ENCODE measurements around the gene FSTL1.
A peak's percentile ranks its signal among the peaks of the same experiment; 100 is the strongest.

Gene FSTL1

GRCh38 chr3:120438216-120438615 is 12.6 kb downstream of the FSTL1 start:
- DNase-seq, result no peak

- no peak for DNase-seq
Measured at GRCh38 chr3:120437559-120437958, 13.2 kb downstream of the FSTL1 start.

- DNase-seq, result no peak
Measured at GRCh38 chr3:120436523-120437050, 14.2 kb downstream of the FSTL1 start.

DNA sequence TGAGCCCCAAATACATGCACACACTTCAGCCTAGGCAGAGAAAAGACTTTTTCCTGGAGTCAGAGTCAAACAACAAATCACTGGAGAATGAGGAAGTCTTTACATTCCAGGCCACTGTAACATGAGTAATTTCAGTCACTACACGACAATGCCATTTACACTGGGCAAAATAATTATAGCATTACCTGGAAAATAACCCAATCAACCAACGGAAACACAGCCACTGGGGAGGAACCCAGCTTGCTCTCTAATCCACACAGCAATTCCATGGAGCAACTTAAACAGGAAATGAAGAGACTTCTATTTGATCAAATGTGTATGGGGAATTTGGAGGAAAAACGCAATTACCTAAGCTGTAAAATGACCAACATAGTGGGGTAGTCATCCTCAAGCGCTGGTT is 15.2 kb downstream of the FSTL1 start:
- DNase-seq, result no peak

DNA sequence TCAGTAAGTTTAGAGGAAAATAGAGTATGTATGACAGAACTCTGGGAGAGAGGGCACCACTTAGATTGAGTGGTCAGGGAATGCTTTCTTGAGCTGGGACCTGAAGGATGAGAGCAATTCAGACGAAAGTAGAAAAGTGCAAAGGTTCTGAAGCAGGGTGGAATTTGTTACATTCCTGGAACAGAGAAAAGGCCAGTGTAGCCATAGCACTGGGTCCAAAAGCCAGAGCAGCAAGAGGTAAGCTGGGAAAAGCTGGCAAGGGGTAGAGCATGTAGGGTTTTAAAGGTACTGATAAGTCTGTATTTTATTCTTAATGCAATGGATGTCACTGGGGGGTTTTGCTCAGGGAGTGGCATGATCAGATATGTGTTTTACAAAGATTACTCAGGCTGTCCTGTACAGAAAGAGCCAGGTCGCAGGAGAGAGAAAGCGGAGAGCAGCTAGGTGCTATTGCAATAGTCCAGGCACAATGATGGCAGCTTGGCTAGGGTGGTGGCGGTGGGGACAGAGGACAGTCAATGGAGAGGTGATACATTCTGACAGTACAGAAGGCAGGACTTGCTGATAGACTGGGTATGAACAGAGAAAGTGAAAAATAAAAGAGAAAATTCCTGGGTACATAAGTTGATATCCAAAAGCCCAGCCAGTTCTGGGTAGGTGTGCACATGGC is 17.0 kb downstream of the FSTL1 start:
- DNase-seq, result no peak

DNA sequence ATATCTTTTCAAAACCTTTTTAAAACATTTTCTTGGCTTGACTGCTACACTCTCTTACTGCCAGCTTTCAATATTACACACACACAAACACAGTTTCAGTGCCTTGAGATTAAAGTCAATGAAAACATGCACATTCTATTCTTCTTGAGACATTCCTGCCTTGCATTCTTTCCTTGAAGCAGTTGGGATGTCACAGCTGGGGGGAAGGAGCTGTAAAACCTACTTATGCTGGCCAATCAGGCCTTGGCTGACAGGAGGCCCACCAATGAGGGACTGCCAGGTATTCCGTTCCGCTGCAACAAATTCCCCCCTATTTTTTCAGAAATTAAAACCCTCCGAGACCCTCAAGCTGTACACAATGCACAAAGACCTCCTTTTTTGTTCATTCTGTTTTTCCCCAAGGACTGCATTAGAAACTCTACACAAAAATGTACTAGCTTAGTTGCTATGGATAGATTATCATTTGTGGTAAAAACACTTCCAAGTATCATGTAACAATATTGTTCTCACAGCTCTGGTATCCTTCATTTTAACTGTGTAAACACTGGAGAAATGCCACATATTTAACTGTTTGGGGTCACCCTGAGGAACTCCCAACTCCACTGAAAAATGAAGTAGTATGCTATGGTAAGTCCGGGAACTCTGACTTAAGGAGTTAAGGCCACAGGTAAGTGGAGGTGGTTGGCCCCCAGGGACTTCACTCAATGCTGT is 18.5 kb downstream of the FSTL1 start:
- no peak for DNase-seq

GRCh38 chr3:120429921-120430361 is 20.9 kb downstream of the FSTL1 start:
- DNase-seq, result no peak

- no peak for DNase-seq
Measured at GRCh38 chr3:120428924-120429323, 21.9 kb downstream of the FSTL1 start.

- no peak for DNase-seq
Measured at GRCh38 chr3:120427201-120427600, 23.6 kb downstream of the FSTL1 start.

DNA sequence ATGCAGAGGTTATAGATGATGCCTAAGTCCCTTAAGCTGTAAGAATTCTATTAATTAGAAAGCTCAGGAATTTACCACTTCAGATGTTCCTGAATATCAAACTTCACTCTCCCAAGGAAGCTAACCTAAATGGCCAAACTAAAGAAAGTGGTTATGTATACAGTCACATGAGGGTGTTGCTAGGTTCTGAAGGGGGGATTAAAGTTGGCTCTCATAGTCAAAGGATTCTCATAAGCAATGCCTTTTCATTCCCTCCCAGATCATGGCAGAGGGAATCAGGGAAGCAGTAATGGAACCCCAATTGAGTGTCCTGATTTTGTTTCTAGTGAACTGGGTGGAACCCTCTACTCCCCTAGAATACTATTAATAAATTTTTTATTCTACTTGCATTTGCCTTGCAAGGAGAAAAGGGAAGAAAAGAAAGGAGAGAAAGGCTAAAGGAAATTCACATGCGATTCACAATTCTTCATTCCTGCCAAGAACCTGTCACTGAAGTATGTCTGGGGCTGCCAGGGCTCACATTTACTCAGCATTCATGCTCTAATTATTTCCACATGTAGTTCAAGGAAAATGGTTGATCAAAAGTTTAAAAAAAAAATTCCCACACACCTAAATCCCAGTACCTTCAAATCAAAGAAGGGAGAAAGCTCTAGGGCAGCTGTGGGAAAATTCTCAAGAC is 25.1 kb downstream of the FSTL1 start:
- no peak for DNase-seq

GRCh38 chr3:120424976-120425570 is 25.7 kb downstream of the FSTL1 start:
- DNase-seq, result no peak

DNA sequence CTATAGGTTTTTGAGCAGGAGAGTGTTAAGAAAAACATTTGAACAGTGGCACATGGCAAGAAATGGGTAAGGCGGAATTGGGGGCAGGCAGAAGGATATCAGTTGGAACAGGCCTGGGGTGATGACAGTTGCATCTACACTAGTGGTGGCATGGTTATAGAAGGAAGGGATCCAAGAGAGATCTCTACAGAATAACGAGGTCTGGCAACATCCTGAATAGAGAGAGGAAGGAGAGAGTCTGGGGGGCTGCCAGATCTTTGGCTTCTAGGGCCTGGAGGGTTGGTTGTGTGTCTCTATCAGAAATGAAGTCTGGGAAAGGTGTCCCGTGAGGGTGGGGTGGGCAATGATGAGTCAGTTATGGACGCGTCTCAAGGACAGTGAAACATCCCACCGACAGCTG is 26.3 kb downstream of the FSTL1 start:
- no peak for DNase-seq

DNA sequence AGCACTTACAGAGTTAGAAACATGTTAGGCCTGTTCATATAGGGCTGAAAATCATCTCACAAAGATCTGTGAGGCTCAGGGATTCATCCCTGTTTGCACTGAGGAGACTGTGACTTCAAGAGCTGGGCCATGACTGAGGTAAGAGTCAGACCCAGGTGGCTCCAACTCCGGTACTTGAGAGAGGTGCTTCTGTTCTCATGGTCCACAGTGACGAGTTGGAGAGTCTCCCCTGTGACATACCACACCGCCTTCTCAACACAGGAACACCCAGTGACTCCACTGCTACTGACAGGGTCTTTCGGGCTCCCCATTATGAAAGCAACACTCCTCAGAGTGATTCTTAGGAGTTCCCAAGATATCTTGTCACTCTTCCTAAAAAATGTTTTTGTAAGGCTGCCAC is 27.4 kb downstream of the FSTL1 start:
- DNase-seq, result no peak

DNA sequence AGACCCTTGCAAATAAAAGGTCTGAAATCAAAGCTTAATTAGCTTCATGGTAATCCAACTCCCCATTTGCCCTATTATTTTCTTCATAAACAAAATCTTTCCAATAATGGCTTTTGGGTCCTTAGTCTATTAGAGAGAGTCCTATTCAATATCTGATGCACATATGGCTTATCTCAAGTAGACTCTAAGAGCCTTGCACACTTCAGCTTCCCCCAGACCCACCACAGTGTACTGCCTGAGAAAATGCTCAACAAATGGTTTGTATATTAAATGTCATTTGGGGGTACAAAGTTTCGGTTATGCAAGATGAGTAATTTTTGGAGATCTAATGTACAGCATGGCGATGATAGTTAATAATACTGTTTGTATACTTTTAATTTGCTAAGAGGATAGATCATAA is 28.9 kb downstream of the FSTL1 start:
- DNase-seq, result no peak

- DNase-seq, result no peak
Measured at GRCh38 chr3:120420928-120421551, 29.8 kb downstream of the FSTL1 start.

GRCh38 chr3:120420360-120420759 is 30.4 kb downstream of the FSTL1 start:
- no peak for DNase-seq

DNA sequence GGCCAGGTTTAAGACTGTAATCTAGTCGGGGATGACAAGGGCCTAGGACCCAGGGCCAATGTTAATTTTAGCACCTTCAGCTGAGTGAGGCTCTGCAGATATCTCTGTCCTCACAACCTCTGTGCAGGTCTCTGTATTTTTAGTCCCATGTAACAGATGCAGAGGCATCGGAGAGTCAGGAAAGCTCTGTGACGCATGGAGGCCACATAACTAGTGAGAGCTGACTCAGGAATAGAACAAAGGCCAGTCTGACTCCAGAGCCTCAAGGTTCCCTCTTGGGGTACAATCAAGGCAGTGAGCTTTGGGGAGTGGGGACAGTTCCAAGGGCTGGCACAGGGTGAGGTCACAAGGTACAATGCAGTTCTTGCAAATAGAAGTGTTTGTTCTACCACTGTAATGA is 31.0 kb downstream of the FSTL1 start:
- DNase-seq, result no peak

GRCh38 chr3:120418866-120419490 is 31.8 kb downstream of the FSTL1 start:
- DNase-seq, result peak; percentile 50

- no peak for DNase-seq
Measured at GRCh38 chr3:120418446-120418845, 32.3 kb downstream of the FSTL1 start.

DNA sequence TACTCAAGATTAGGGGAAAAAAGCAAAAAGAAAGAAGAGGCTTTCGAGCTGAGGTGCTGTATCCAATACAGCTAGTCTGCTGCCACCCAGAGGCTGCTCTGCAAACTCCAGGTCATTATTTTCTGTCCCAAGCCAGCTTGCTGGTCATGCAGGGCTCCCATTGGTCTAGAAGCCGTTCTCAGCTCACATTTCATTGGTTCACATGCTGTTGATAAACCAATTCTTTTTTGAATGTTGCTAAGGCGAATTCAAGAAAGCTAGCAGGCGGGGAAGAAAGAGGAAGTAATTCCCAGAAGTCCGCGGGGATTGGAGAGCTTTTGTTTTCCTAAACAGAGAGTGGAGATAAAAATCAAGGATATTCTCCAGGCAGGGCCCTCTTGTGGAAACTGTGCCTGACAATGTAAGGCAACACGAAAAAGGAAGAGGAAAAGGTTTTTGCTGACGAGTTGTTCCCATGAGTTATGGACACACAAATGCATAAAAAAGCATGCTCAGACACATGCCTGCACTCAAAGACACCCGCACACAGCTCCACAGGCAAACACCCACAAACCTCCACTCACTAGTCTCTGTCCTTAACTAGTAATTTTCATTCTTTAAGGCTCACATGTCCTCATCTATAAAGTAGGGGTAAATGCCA is 33.4 kb downstream of the FSTL1 start:
- peak; percentile 94 for DNase-seq

- DNase-seq, result no peak
Measured at GRCh38 chr3:120416868-120417267, 33.9 kb downstream of the FSTL1 start.

DNA sequence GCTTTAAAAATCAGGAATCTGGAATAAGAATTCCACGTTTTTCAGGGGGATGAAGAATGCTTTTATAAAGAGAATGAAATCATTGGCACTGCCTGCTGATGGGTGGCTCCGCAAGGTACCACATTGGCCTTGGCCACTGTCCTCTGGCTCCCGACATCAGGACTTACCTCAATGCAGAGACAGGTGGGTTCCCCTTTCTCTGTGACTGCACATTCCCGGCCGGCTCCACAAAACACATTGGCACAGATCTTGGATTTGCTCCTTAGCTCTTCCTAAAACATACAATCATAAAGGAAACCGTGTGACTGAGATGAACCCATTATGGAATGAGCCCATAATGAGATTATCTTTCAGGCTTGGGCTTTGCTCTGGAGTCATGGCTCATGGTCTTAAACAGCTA is 35.0 kb downstream of the FSTL1 start:
- DNase-seq, result no peak

All from activated CD4-positive, alpha-beta T cell treated with anti-CD3 and anti-CD28 coated beads, Interleukin-10, Interleukin-2, amounts not matched to agents 100 ng/mL and 50 ng/mL, durations not matched to agents 16 hours and 8 hours (primary cell).